Skeletal muscle satellite cell (primary cell): ENCODE data around the gene CD79A.
"Not testable (repeated sequence)": the region's sequence is repeated elsewhere in the genome, so short reads cannot be mapped to it uniquely, and the experiment has no call there.

Experiments used
- H3K27me3 ChIP-seq: 2 replicates; pipeline ENCODE4 v1.7.0; 2013; ENCODE audit warnings: low read length; ENCODE audit not compliant: control insufficient read depth, insufficient read depth
- H3K36me3 ChIP-seq: 2 replicates; pipeline ENCODE4 v1.7.0; 2013; ENCODE audit warnings: mild to moderate bottlenecking, control low read depth, low read length; ENCODE audit not compliant: insufficient read depth
- H3K4me1 ChIP-seq: 2 replicates; pipeline ENCODE4 v1.7.0; 2013; ENCODE audit warnings: low read length; ENCODE audit not compliant: control insufficient read depth, insufficient read depth
- H3K4me2 ChIP-seq: 2 replicates; pipeline ENCODE4 v1.7.0; 2013; ENCODE audit warnings: mild to moderate bottlenecking, low read length
- H3K4me3 ChIP-seq: 2 replicates; pipeline ENCODE4 v1.7.0; 2013; ENCODE audit warnings: low read length
- H3K9ac ChIP-seq: 2 replicates; pipeline ENCODE4 v1.7.0; 2013; ENCODE audit warnings: mild to moderate bottlenecking, low read depth, low read length, moderate library complexity
- H3K9me3 ChIP-seq: replicated peaks from 2 replicates; pipeline ENCODE4 v1.7.0; 2013; ENCODE audit warnings: mild to moderate bottlenecking, control low read depth, low read length

The CD79A gene

GRCh38 chr19:41864374-41864773 lies 12.7 kb upstream of the CD79A start:
- peak overlapping the region; percentile 15 for H3K4me2 ChIP-seq
- H3K9ac ChIP-seq: no peak overlapping the region
- H3K4me3 ChIP-seq: no peak overlapping the region
- no peaks in the 10 kb centered on the region for H3K9me3 ChIP-seq
- no peaks in the 10 kb centered on the region for H3K27me3 ChIP-seq
- peaks cover 25% of the 10 kb centered on the region for H3K4me1 ChIP-seq
- H3K36me3 ChIP-seq: peaks cover 79% of the 10 kb centered on the region

GRCh38 chr19:41866284-41866683 lies 10.8 kb upstream of the CD79A start:
- Histone ChIP-seq H3K9ac (no peak overlapping the region), H3K36me3 (peaks cover 88% of the 10 kb centered on the region), H3K27me3 (no peaks in the 10 kb centered on the region), H3K4me1 (peaks cover 21% of the 10 kb centered on the region), H3K9me3 (no peaks in the 10 kb centered on the region), H3K4me2 (peak overlapping the region; percentile 17), H3K4me3 (no peak overlapping the region)

- Histone ChIP-seq H3K4me3 (no peak overlapping the region), H3K36me3 (peaks cover 81% of the 10 kb centered on the region), H3K27me3 (no peaks in the 10 kb centered on the region), H3K4me1 (peaks cover 1% of the 10 kb centered on the region), H3K9ac (peak overlapping the region; percentile 13), H3K9me3 (no peaks in the 10 kb centered on the region), H3K4me2 (no peak overlapping the region)
Observed at GRCh38 chr19:41868120-41868988, 8.7 kb upstream of the CD79A start.

GRCh38 chr19:41868989-41869300 lies 8.1 kb upstream of the CD79A start:
- Histone ChIP-seq H3K4me3 (no peak overlapping the region), H3K36me3 (peaks cover 78% of the 10 kb centered on the region), H3K27me3 (no peaks in the 10 kb centered on the region), H3K9ac (no peak overlapping the region), H3K4me2 (no peak overlapping the region), H3K9me3 (no peaks in the 10 kb centered on the region), H3K4me1 (no peaks in the 10 kb centered on the region)

- Histone ChIP-seq H3K4me1 (no peaks in the 10 kb centered on the region), H3K9ac (no peak overlapping the region), H3K27me3 (no peaks in the 10 kb centered on the region), H3K4me2 (no peak overlapping the region), H3K4me3 (no peak overlapping the region), H3K9me3 (no peaks in the 10 kb centered on the region), H3K36me3 (peaks cover 72% of the 10 kb centered on the region)
Observed at GRCh38 chr19:41869374-41869955, 7.6 kb upstream of the CD79A start.

- no peak overlapping the region for H3K4me2 ChIP-seq
- no peak overlapping the region for H3K9ac ChIP-seq
- H3K36me3 ChIP-seq: peaks cover 63% of the 10 kb centered on the region
- H3K27me3 ChIP-seq: no peaks in the 10 kb centered on the region
- H3K9me3 ChIP-seq: no peaks in the 10 kb centered on the region
- H3K4me1 ChIP-seq: no peaks in the 10 kb centered on the region
- no peak overlapping the region for H3K4me3 ChIP-seq
Observed at GRCh38 chr19:41870401-41870873, 6.6 kb upstream of the CD79A start.

- Histone ChIP-seq H3K4me3 (no peak overlapping the region), H3K9me3 (no peaks in the 10 kb centered on the region), H3K4me1 (no peaks in the 10 kb centered on the region), H3K27me3 (no peaks in the 10 kb centered on the region), H3K36me3 (peaks cover 56% of the 10 kb centered on the region), H3K4me2 (no peak overlapping the region), H3K9ac (no peak overlapping the region)
Observed at GRCh38 chr19:41871573-41872383, 5.3 kb upstream of the CD79A start.

- H3K36me3 ChIP-seq: peaks cover 51% of the 10 kb centered on the region
- no peaks in the 10 kb centered on the region for H3K9me3 ChIP-seq
- H3K9ac ChIP-seq: no peak overlapping the region
- H3K4me1 ChIP-seq: no peaks in the 10 kb centered on the region
- H3K4me3 ChIP-seq: no peak overlapping the region
- H3K27me3 ChIP-seq: peaks cover 3% of the 10 kb centered on the region
- no peak overlapping the region for H3K4me2 ChIP-seq
Observed at GRCh38 chr19:41872384-41872774, 4.7 kb upstream of the CD79A start.

GRCh38 chr19:41872775-41873647 lies 4.1 kb upstream of the CD79A start:
- no peak overlapping the region for H3K4me2 ChIP-seq
- H3K9ac ChIP-seq: no peak overlapping the region
- H3K4me3 ChIP-seq: no peak overlapping the region
- no peaks in the 10 kb centered on the region for H3K9me3 ChIP-seq
- no peaks in the 10 kb centered on the region for H3K4me1 ChIP-seq
- H3K36me3 ChIP-seq: peaks cover 45% of the 10 kb centered on the region
- peaks cover 8% of the 10 kb centered on the region for H3K27me3 ChIP-seq

- H3K9ac ChIP-seq, H3K27me3 ChIP-seq, H3K4me1 ChIP-seq, H3K4me3 ChIP-seq, H3K9me3 ChIP-seq, H3K4me2 ChIP-seq: not testable (repeated sequence)
- H3K36me3 ChIP-seq: peaks cover 17% of the 10 kb centered on the region
Observed at GRCh38 chr19:41875973-41876372, 1.1 kb upstream of the CD79A start.
